Measurements from ENCODE around the gene UGGT1. TPM values are rescaled to one million over a fixed set of nuclear protein-coding genes. Genes with fewer than 3 reads are reported as not detected.
A peak's percentile ranks its signal among the peaks of the same experiment; 100 is the strongest.
"Not testable (repeated sequence)": the region's sequence is repeated elsewhere in the genome, so short reads cannot be mapped to it uniquely, and the experiment has no call there.

UGGT1 gene
- total RNA-seq, 5 donors from 2014 or later (not counting 1 experiment from before 2014, with no cell fraction given) = 46.0 to 50.8 (median 48.4) TPM

DNA sequence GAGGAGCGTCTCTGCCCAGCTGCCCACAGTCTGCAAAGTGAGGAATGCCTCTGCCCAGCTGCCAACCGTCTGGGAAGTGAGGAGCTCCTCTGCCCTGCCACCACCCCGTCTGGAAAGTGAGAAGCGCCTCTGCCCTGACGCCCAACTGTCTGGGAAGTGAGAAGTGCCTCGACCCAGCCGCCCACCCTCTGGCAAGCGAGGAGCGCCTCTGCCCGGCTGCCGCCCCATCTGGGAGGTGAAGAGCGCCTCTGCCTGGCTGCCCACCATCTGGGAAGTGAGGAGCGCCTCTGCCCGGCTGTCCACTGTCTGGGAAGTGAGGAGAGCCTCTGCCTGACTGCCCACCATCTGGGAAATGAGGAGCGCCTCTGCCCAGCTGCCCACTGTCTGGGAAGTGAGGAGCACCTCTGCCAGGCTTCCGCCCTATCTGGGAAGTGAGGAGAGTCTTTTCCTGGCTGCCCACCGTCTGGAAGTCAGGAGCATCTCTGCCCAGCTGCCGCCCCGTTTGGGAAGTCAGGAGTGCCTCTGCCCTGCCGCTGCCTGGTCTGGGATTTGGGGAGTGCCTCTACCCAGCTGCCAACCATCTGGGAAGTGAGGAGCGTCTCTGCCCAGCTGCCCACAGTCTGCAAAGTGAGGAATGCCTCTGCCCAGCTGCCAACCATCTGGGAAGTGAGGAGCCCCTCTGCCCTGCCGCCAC is 117.8 kb downstream of the UGGT1 start:
- H3K27ac Mint-ChIP-seq; H3K27me3 ChIP-seq (replicated peaks in 1 of 2; ENCODE audit: control insufficient read depth in 2 of 2, extremely low read depth in 1 of 2, insufficient read depth in 2 of 2, low read length in 1 of 2); CTCF ChIA-PET; H3K36me3 Mint-ChIP-seq; H3K27me3 Mint-ChIP-seq; DNase-seq; H3K4me1 ChIP-seq (ENCODE audit: control insufficient read depth in 1 of 2, extremely low read depth in 1 of 2, insufficient read depth in 2 of 2, low read length in 2 of 2); POLR2A ChIA-PET; H3K4me3 Mint-ChIP-seq; ATAC-seq (replicated peaks in 1 of 4); H3K9me3 ChIP-seq; H3K36me3 ChIP-seq (ENCODE audit: control insufficient read depth in 2 of 2, extremely low read depth in 1 of 2, insufficient read depth in 1 of 2, low read length in 1 of 2); H3K9me3 Mint-ChIP-seq; H3K4me1 Mint-ChIP-seq; H3K4me3 ChIP-seq (ENCODE audit: control insufficient read depth in 1 of 2, extremely low read depth in 1 of 2, low read length in 1 of 2); H3K27ac ChIP-seq (ENCODE audit: low read length): not testable (repeated sequence)
- WGBS (ENCODE audit: insufficient coverage) = 92% methylated on average over 6 of the region's 22 CpGs

- no peaks in the 10 kb centered on the region for H3K36me3 ChIP-seq (ENCODE audit: control insufficient read depth in 2 of 2, extremely low read depth in 1 of 2, insufficient read depth in 1 of 2, low read length in 1 of 2)
- DNase-seq (no peak), ATAC-seq (replicated peaks in 1 of 4) (no peak)
- ChIA-PET CTCF (no interaction called here), POLR2A (no interaction called here)
- H3K4me3 Mint-ChIP-seq = no peak overlapping the region
- H3K27ac ChIP-seq (ENCODE audit: low read length) = no peak overlapping the region
- no peaks in the 10 kb centered on the region for H3K4me1 ChIP-seq (ENCODE audit: control insufficient read depth in 1 of 2, extremely low read depth in 1 of 2, insufficient read depth in 2 of 2, low read length in 2 of 2)
- H3K27me3 ChIP-seq (replicated peaks in 1 of 2; ENCODE audit: control insufficient read depth in 2 of 2, extremely low read depth in 1 of 2, insufficient read depth in 2 of 2, low read length in 1 of 2) = peaks cover 0 to 6% of the 10 kb centered on the region in 2 experiments
- no peak overlapping the region for H3K4me3 ChIP-seq (ENCODE audit: control insufficient read depth in 1 of 2, extremely low read depth in 1 of 2, low read length in 1 of 2)
- no peaks in the 10 kb centered on the region for H3K4me1 Mint-ChIP-seq
- 91% methylated on average over 10 of the region's 14 CpGs for WGBS (ENCODE audit: insufficient coverage)
- no peaks in the 10 kb centered on the region for H3K9me3 ChIP-seq
- no peaks in the 10 kb centered on the region for H3K9me3 Mint-ChIP-seq
- no peak overlapping the region for H3K27ac Mint-ChIP-seq
- no peaks in the 10 kb centered on the region for H3K27me3 Mint-ChIP-seq
- no peaks in the 10 kb centered on the region for H3K36me3 Mint-ChIP-seq
These were observed 123.3 kb downstream of the UGGT1 start for GRCh38 chr2:128214251-128214650.

GRCh38 chr2:128214866-128215460 is 124.0 kb downstream of the UGGT1 start:
- H3K36me3 Mint-ChIP-seq = no peaks in the 10 kb centered on the region
- no peaks in the 10 kb centered on the region for H3K4me1 Mint-ChIP-seq
- POLR2A ChIA-PET = no interaction called here
- Histone ChIP-seq H3K36me3 (ENCODE audit: control insufficient read depth in 2 of 2, extremely low read depth in 1 of 2, insufficient read depth in 1 of 2, low read length in 1 of 2) (no peaks in the 10 kb centered on the region), H3K27ac (ENCODE audit: low read length) (no peak overlapping the region), H3K4me1 (ENCODE audit: control insufficient read depth in 1 of 2, extremely low read depth in 1 of 2, insufficient read depth in 2 of 2, low read length in 2 of 2) (no peaks in the 10 kb centered on the region), H3K4me3 (ENCODE audit: control insufficient read depth in 1 of 2, extremely low read depth in 1 of 2, low read length in 1 of 2) (no peak overlapping the region), H3K9me3 (no peaks in the 10 kb centered on the region), H3K27me3 (replicated peaks in 1 of 2; ENCODE audit: control insufficient read depth in 2 of 2, extremely low read depth in 1 of 2, insufficient read depth in 2 of 2, low read length in 1 of 2) (peaks cover 0 to 10% of the 10 kb centered on the region in 2 experiments)
- H3K27ac Mint-ChIP-seq = no peak overlapping the region
- 97% methylated on average over 7 of the region's 14 CpGs for WGBS (ENCODE audit: insufficient coverage)
- ATAC-seq (replicated peaks in 1 of 4) = no peak
- H3K9me3 Mint-ChIP-seq = no peaks in the 10 kb centered on the region
- H3K27me3 Mint-ChIP-seq = no peaks in the 10 kb centered on the region
- CTCF ChIA-PET = no interaction called here
- H3K4me3 Mint-ChIP-seq = no peak overlapping the region
- no peak for DNase-seq

GRCh38 chr2:128215897-128216642 is 125.1 kb downstream of the UGGT1 start:
- Histone ChIP-seq H3K4me1 (ENCODE audit: control insufficient read depth in 1 of 2, extremely low read depth in 1 of 2, insufficient read depth in 2 of 2, low read length in 2 of 2) (no peaks in the 10 kb centered on the region), H3K27me3 (replicated peaks in 1 of 2; ENCODE audit: control insufficient read depth in 2 of 2, extremely low read depth in 1 of 2, insufficient read depth in 2 of 2, low read length in 1 of 2) (peaks cover 0 to 12% of the 10 kb centered on the region in 2 experiments), H3K9me3 (no peaks in the 10 kb centered on the region), H3K27ac (ENCODE audit: low read length) (no peak overlapping the region), H3K36me3 (ENCODE audit: control insufficient read depth in 2 of 2, extremely low read depth in 1 of 2, insufficient read depth in 1 of 2, low read length in 1 of 2) (no peaks in the 10 kb centered on the region), H3K4me3 (ENCODE audit: control insufficient read depth in 1 of 2, extremely low read depth in 1 of 2, low read length in 1 of 2) (no peak overlapping the region)
- no peaks in the 10 kb centered on the region for H3K36me3 Mint-ChIP-seq
- no peak overlapping the region for H3K27ac Mint-ChIP-seq
- H3K4me1 Mint-ChIP-seq = no peaks in the 10 kb centered on the region
- ChIA-PET POLR2A (no interaction called here), CTCF (no interaction called here)
- DNase-seq = peak in 2 of 35 experiments; percentile 14 to 63
- no peak for ATAC-seq (replicated peaks in 1 of 4)
- WGBS (ENCODE audit: insufficient coverage) = 28% methylated on average over 3 of the region's 10 CpGs
- H3K9me3 Mint-ChIP-seq = no peaks in the 10 kb centered on the region
- H3K27me3 Mint-ChIP-seq = no peaks in the 10 kb centered on the region
- no peak overlapping the region for H3K4me3 Mint-ChIP-seq

GRCh38 chr2:128217671-128218070 is 126.7 kb downstream of the UGGT1 start:
- Mint-ChIP-seq H3K27me3 (no peaks in the 10 kb centered on the region), H3K4me3 (no peak overlapping the region), H3K4me1 (no peaks in the 10 kb centered on the region), H3K9me3 (no peaks in the 10 kb centered on the region), H3K36me3 (no peaks in the 10 kb centered on the region), H3K27ac (no peak overlapping the region)
- H3K27me3 ChIP-seq (replicated peaks in 1 of 2; ENCODE audit: control insufficient read depth in 2 of 2, extremely low read depth in 1 of 2, insufficient read depth in 2 of 2, low read length in 1 of 2) = peaks cover 0 to 6% of the 10 kb centered on the region in 2 experiments
- POLR2A ChIA-PET = no interaction called here
- H3K4me1 ChIP-seq (ENCODE audit: control insufficient read depth in 1 of 2, extremely low read depth in 1 of 2, insufficient read depth in 2 of 2, low read length in 2 of 2) = no peaks in the 10 kb centered on the region
- H3K27ac ChIP-seq (ENCODE audit: low read length) = no peak overlapping the region
- H3K4me3 ChIP-seq (ENCODE audit: control insufficient read depth in 1 of 2, extremely low read depth in 1 of 2, low read length in 1 of 2) = no peak overlapping the region
- CTCF ChIA-PET = no interaction called here
- 44% methylated on average over 3 of the region's 4 CpGs for WGBS (ENCODE audit: insufficient coverage)
- no peaks in the 10 kb centered on the region for H3K9me3 ChIP-seq
- DNase-seq (no peak), ATAC-seq (replicated peaks in 1 of 4) (no peak)
- no peaks in the 10 kb centered on the region for H3K36me3 ChIP-seq (ENCODE audit: control insufficient read depth in 2 of 2, extremely low read depth in 1 of 2, insufficient read depth in 1 of 2, low read length in 1 of 2)

DNA sequence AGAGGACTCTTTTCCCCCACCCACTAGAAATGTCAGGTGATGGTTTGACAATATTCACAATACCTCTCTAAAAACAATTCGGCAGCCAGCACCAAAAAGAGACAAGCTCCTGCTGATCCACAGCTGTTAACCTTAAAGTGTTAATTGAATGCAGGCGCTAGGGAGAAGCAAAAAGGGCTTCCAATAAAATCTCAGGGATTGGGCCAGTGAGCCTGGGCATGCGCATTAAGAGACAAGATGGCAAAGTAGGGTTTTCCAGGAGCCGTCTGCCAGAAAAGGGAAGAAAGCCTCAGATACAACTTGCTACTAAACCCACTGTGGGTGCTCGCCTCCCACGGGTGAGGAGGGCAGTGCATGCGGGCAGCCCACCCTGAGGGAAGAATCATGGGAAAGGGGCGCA is 128.9 kb downstream of the UGGT1 start:
- Histone ChIP-seq H3K27ac (ENCODE audit: low read length) (no peak overlapping the region), H3K27me3 (replicated peaks in 1 of 2; ENCODE audit: control insufficient read depth in 2 of 2, extremely low read depth in 1 of 2, insufficient read depth in 2 of 2, low read length in 1 of 2) (peaks cover 0 to 6% of the 10 kb centered on the region in 2 experiments), H3K36me3 (ENCODE audit: control insufficient read depth in 2 of 2, extremely low read depth in 1 of 2, insufficient read depth in 1 of 2, low read length in 1 of 2) (no peaks in the 10 kb centered on the region), H3K4me3 (ENCODE audit: control insufficient read depth in 1 of 2, extremely low read depth in 1 of 2, low read length in 1 of 2) (no peak overlapping the region), H3K9me3 (no peaks in the 10 kb centered on the region), H3K4me1 (ENCODE audit: control insufficient read depth in 1 of 2, extremely low read depth in 1 of 2, insufficient read depth in 2 of 2, low read length in 2 of 2) (no peaks in the 10 kb centered on the region)
- Mint-ChIP-seq H3K27me3 (no peaks in the 10 kb centered on the region), H3K27ac (no peak overlapping the region), H3K4me1 (no peaks in the 10 kb centered on the region), H3K36me3 (no peaks in the 10 kb centered on the region), H3K4me3 (no peak overlapping the region), H3K9me3 (no peaks in the 10 kb centered on the region)
- 100% methylated on average over 2 of the region's 8 CpGs for WGBS (ENCODE audit: insufficient coverage)
- ChIA-PET POLR2A (no interaction called here), CTCF (no interaction called here)
- ATAC-seq (replicated peaks in 1 of 4) = no peak
- no peak for DNase-seq
